Endothelial cell of umbilical vein (primary cell): ENCODE results near the gene HGF.

Experiments used
- CTCF ChIP-seq, 2 donors: IDR thresholded peaks; 1 replicate in 1 of 2; 2 replicates in 1 of 2; pipeline ENCODE4 v1.5.1; 2011; ENCODE audit warnings: low read length in 2 of 2, mild to moderate bottlenecking in 2 of 2, moderate library complexity in 2 of 2, control low read depth in 1 of 2, inconsistent platforms in 1 of 2, low read depth in 1 of 2; ENCODE audit not compliant: insufficient read depth in 1 of 2; ENCODE audit errors: extremely low read depth in 1 of 2
- FOS ChIP-seq: IDR thresholded peaks from 2 replicates; pipeline ENCODE4 v1.6.1; 2011; ENCODE audit warnings: mild to moderate bottlenecking, low read length, moderate library complexity, borderline replicate concordance; ENCODE audit not compliant: insufficient read depth
- JUN ChIP-seq: IDR thresholded peaks from 2 replicates; pipeline ENCODE4 v1.6.1; 2011; ENCODE audit warnings: borderline replicate concordance, low read depth; ENCODE audit not compliant: insufficient read length, insufficient read depth
- POLR2A ChIP-seq: IDR thresholded peaks from 2 replicates; pipeline ENCODE4 v1.6.1; 2012; ENCODE audit warnings: low read depth, mild to moderate bottlenecking, control low read depth, low read length
- TF ChIP-seq, protein P1 (sequence below): IDR thresholded peaks from 2 replicates; pipeline ENCODE4 v1.6.1; 2011; ENCODE audit not compliant: insufficient read depth, insufficient read length

DNA sequence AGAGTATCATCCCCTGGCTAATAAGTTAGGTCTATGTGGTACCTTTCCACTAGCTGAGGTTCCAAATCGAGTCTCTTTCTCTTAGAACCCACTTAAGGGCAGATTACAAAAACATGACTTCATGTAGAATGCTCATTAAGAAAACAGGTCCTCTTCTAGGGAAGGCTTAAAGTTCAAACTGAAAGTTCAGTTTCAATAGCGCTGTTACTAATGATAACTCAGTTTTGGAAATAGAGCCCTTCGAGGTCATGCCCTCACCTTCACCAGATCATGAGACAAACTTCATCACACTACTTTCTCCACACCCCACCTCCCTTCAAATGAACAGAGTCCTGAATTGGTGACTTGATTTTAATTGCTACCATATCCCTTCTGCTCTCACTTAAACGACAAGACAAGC lies 26.2 kb downstream of the HGF start:
- TF ChIP-seq CTCF (IDR thresholded peaks at IDR 0.05; ENCODE audit: extremely low read depth in 1 of 2, insufficient read depth in 1 of 2, low read depth in 1 of 2, low read length in 2 of 2) (no peak), POLR2A (no peak), FOS (no peak), JUN (no peak)
- TF ChIP-seq, protein P1, sequence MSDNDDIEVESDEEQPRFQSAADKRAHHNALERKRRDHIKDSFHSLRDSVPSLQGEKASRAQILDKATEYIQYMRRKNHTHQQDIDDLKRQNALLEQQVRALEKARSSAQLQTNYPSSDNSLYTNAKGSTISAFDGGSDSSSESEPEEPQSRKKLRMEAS, result no peak
